ENCODE results near the gene SFMBT2.

SFMBT2 gene

GRCh38 chr10:7251696-7252465 lies 159.0 kb downstream of the SFMBT2 start:
- Histone ChIP-seq H3K4me2 (no peak overlapping the region), H3K4me1 (ENCODE audit: low read depth, poor library complexity, severe bottlenecking) (peaks cover 14% of the 10 kb centered on the region), H3K27ac (no peak overlapping the region), H3K36me3 (ENCODE audit: insufficient read depth) (peaks cover 4% of the 10 kb centered on the region; the same call in 1 of the 2 replicates), H4K20me1 (ENCODE audit: insufficient read depth) (no peaks in the 10 kb centered on the region), H3K79me2 (ENCODE audit: insufficient read depth, low read depth) (no peaks in the 10 kb centered on the region), H3K27me3 (ENCODE audit: insufficient read depth, low read depth) (no peaks in the 10 kb centered on the region), H2AFZ (ENCODE audit: low read depth) (no peak overlapping the region), H3K4me3 (IDR thresholded peaks at IDR 0.05; ENCODE audit: insufficient read depth, low read depth, low read length) (no peak overlapping the region), H3K9ac (no peak overlapping the region)
- TF ChIP-seq CTCF (conservative IDR thresholded peaks at IDR 0.05; ENCODE audit: low read depth, low read length), result no peak

GRCh38 chr10:7250236-7250635 lies 160.6 kb downstream of the SFMBT2 start:
- no peaks in the 10 kb centered on the region for H3K79me2 ChIP-seq (ENCODE audit: insufficient read depth, low read depth)
- H3K9ac ChIP-seq, result no peak overlapping the region
- H3K4me1 ChIP-seq (ENCODE audit: low read depth, poor library complexity, severe bottlenecking), result no peaks in the 10 kb centered on the region
- no peaks in the 10 kb centered on the region for H3K27me3 ChIP-seq (ENCODE audit: insufficient read depth, low read depth)
- no peak overlapping the region for H3K4me2 ChIP-seq
- peaks cover 4% of the 10 kb centered on the region; the same call in 1 of the 2 replicates for H3K36me3 ChIP-seq (ENCODE audit: insufficient read depth)
- H4K20me1 ChIP-seq (ENCODE audit: insufficient read depth), result no peaks in the 10 kb centered on the region
- no peak overlapping the region for H3K4me3 ChIP-seq (IDR thresholded peaks at IDR 0.05; ENCODE audit: insufficient read depth, low read depth, low read length)
- no peak overlapping the region for H2AFZ ChIP-seq (ENCODE audit: low read depth)
- no peak for TF ChIP-seq CTCF (conservative IDR thresholded peaks at IDR 0.05; ENCODE audit: low read depth, low read length)
- H3K27ac ChIP-seq, result no peak overlapping the region

- Histone ChIP-seq H3K4me1 (ENCODE audit: low read depth, poor library complexity, severe bottlenecking) (peaks cover 15% of the 10 kb centered on the region), H3K79me2 (ENCODE audit: insufficient read depth, low read depth) (no peaks in the 10 kb centered on the region), H3K4me2 (no peak overlapping the region), H3K4me3 (IDR thresholded peaks at IDR 0.05; ENCODE audit: insufficient read depth, low read depth, low read length) (no peak overlapping the region), H2AFZ (ENCODE audit: low read depth) (no peak overlapping the region), H3K27ac (no peak overlapping the region), H3K36me3 (ENCODE audit: insufficient read depth) (peaks cover 4% of the 10 kb centered on the region; the same call in 1 of the 2 replicates), H4K20me1 (ENCODE audit: insufficient read depth) (no peaks in the 10 kb centered on the region), H3K27me3 (ENCODE audit: insufficient read depth, low read depth) (no peaks in the 10 kb centered on the region), H3K9ac (no peak overlapping the region)
- no peak for TF ChIP-seq CTCF (conservative IDR thresholded peaks at IDR 0.05; ENCODE audit: low read depth, low read length)
Measured at GRCh38 chr10:7248585-7249164, 162.2 kb downstream of the SFMBT2 start.

GRCh38 chr10:7248148-7248547 lies 162.7 kb downstream of the SFMBT2 start:
- Histone ChIP-seq H3K27me3 (ENCODE audit: insufficient read depth, low read depth) (no peaks in the 10 kb centered on the region), H3K9ac (no peak overlapping the region), H3K4me3 (IDR thresholded peaks at IDR 0.05; ENCODE audit: insufficient read depth, low read depth, low read length) (no peak overlapping the region), H3K79me2 (ENCODE audit: insufficient read depth, low read depth) (no peaks in the 10 kb centered on the region), H2AFZ (ENCODE audit: low read depth) (no peak overlapping the region), H3K4me1 (ENCODE audit: low read depth, poor library complexity, severe bottlenecking) (peaks cover 17% of the 10 kb centered on the region), H4K20me1 (ENCODE audit: insufficient read depth) (no peaks in the 10 kb centered on the region), H3K4me2 (no peak overlapping the region), H3K36me3 (ENCODE audit: insufficient read depth) (peaks cover 4% of the 10 kb centered on the region; the same call in 1 of the 2 replicates), H3K27ac (no peak overlapping the region)
- no peak for TF ChIP-seq CTCF (conservative IDR thresholded peaks at IDR 0.05; ENCODE audit: low read depth, low read length)

Measured in KMS-11 (cell line).